CD1c-positive myeloid dendritic cell (primary cell): ENCODE data around the gene GDE1.

Experiments
- DNase-seq: peaks from one replicate; pipeline ENCODE4 v3.0.0-alpha.2; 2016; ENCODE audit errors: extremely low spot score

The GDE1 gene

GRCh38 chr16:19486750-19487325 lies 35.1 kb downstream of the GDE1 start:
- no peak for DNase-seq

DNA sequence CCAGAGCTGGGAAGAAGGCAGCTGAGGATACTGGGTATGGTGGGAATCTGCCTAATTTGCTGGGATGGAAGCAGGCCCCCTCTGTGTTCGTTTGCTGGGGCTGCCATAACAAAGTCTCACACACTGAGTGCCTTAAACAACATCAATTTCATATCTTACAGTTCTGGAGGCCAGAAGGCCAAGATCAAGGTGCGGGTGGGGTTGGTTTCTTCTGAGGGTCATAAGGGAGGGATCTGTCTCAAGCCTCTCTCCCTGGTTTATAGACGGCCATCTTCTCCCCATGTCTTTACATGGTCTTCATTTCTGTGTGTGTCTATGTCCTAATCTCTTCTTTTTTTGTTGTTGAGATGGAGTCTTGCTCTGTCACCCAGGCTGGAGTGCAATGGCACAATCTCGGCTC lies 35.8 kb downstream of the GDE1 start:
- no peak for DNase-seq

DNA sequence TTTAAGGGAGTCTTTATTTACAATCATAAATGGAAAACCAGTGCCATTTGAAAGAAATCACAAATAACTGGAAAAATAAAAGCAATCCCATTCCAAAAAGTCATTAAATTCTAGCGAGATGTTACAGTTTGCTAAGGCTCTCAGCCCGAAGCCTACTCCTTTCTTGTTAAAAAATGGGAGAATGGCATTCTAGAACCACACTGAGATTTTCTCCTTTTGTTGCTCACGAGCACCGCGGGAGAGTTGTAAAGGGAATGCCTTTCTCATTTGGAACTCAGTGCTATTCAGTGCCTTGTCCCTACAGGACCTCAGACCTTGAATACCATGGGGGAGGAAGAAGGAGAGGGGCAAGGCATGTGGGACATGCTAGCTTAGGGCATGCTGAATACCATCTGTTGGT lies 36.3 kb downstream of the GDE1 start:
- DNase-seq, result no peak

DNA sequence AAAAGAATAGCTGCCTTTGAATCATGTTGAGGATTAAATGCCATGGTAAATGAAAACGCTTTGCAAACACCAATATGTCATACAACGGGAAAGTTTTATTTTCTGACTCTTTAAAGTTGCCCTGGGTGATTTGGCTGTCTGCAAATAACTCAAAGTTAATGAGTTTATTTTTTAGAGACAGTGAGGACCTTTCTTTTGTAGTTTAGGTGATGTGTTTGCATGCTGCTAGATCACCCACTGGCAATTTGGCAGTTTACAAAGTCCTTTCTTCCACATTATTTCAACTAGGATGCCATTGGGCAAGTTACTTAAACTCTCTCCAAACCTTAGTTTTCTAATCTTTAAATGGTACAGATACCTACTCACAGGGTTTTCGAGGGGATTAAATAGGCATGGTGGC lies 37.8 kb downstream of the GDE1 start:
- no peak for DNase-seq

DNA sequence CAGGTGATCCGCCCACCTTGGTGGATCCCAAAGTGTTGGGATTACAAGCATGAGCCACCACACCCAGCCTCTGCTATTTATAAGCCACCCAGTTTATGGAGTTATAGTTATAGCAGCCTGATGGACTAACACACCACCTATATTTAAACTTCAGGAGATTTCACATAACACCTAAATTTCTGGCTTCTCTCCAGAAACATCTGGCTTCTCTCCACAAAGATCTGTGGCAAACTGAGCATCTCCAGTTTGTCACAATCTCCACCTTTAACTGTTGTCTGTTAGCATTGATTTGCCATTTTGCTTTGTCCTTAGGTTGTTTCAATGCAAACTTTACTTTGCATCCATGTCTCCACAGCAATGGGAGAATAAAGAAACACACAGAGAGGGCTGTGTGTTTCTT lies 39.6 kb downstream of the GDE1 start:
- no peak for DNase-seq

DNA sequence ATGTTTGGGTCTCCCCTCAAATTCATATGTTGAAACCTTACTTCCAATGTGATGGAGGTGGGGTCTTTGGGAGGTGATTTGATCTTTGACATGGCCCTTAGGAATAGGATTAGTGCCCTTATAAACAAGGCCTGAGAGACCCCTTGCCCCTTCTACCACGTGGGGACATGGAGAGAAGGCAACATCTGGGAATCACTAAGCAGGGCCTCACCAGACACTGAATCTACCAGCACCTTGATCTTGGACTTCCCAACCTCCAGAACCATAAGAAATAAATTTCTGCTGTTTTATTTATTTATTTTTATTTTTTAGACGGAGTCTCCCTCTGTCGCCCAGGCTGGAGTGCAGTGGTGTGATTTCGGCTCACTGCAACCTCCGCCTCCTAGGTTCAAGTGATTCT lies 40.1 kb downstream of the GDE1 start:
- DNase-seq, result no peak

GRCh38 chr16:19481296-19481695 lies 40.6 kb downstream of the GDE1 start:
- no peak for DNase-seq

DNA sequence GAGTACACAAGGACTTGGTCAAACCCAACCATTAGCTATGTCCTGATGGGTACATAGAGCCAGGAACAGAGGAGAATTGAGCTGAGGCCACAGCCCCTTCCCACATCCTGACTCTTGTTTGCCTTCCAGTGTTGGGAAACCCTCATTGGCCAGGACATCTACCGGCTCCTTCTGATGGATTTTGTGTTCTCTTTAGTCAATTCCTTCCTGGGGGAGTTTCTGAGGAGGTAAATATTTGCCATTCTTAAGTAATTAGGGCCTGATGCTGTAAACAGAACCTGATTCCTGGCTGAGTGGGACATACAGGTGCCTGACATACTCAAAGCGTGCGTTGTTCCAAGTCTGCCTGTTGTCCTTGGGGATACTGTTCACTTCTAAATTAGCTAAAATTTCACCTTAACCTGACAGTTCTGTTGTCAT lies 42.6 kb downstream of the GDE1 start:
- no peak for DNase-seq

DNA sequence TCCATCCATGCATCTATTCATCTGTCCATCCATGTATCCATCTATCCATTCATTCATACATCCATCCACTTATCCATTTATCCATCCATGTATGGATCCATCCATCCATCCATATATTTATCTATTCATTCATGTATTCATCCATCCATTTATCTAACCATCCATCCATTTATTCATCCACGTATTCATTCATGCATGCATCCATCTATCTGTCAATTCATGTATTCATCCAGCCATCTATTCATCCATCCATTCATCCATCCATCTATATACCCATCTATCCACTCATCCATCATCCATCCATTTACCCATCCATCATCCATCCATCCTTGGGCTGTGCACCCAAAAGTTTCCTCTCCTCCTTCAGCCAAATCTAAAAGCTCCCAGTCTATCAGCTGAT lies 43.4 kb downstream of the GDE1 start:
- no peak for DNase-seq

DNA sequence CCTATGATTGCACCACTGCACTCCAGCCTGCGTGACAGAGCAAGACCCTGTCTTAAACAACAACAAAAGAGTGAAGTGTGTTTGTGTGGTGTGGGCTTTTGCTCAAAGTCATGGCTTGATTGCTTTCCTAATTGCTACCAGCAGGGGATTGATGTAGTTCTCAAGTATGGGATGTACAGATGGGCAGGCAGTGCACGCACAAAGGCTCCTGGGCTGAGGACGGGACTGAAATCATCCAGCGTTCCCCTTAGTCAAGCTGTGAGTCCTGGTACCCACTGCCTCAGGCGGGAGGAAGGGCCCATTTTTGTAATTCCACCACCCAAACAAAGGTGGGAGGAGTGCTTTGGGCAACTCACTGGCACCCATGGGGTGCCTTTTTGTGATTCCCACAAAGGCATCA lies 47.3 kb downstream of the GDE1 start:
- no peak for DNase-seq

- DNase-seq, result no peak
These were observed 49.4 kb downstream of the GDE1 start for GRCh38 chr16:19472482-19472881.

DNA sequence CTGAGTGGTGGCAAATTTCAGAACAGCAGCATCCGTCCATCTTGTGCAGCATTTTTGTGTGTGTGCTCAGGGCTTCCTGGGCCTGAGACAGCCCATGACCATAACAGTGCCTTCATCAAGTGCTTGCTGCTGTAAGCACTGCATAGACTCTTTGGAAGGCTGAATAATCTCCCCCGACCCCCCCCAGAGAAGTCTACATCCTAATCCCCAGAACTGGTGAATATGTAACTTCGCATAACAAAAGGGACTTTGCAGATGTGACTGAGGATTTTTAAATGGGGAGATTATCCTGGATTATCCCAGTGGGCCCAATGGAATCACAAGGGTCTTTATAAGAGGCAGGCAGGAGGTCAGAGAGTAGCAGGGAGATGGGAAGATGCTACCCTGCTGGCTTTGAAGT lies 53.6 kb downstream of the GDE1 start:
- no peak for DNase-seq

- DNase-seq, result no peak
These were observed 58.2 kb downstream of the GDE1 start for GRCh38 chr16:19463468-19464315.

DNA sequence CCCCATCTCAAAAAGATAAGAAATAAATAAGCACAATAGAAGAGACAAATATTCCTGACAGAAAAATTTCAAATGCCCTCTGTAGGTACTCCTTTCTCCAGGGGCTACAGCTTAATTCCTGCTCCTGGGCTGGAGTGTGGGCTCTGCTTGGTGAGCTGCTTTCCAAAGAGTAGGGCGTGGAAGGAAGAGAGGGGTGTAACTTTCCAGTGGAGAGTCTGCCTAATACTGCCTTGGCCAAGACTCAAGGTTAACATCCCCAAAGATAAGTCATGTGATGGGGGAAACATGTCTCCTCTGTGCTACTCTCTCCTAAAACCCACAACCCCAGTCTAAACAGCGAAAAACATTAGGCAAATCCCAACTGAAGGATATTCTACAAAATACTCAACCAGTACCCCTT lies 61.5 kb downstream of the GDE1 start:
- no peak for DNase-seq

GRCh38 chr16:19458722-19459379 lies 63.0 kb downstream of the GDE1 start:
- no peak for DNase-seq
